NCI-H69 (cell line): Measurements from ENCODE around the gene PSMC2.
"Not testable (repeated sequence)": the region's sequence is repeated elsewhere in the genome, so short reads cannot be mapped to it uniquely, and the experiment has no call there.

Source experiments
- DNase-seq: peaks from one replicate; lab custom pipeline; 2025; lab: John Stamatoyannopoulos, UW

PSMC2 gene

GRCh38 chr7:103379270-103379975, 32.0 kb downstream of the PSMC2 start:
- no peak for DNase-seq

DNA sequence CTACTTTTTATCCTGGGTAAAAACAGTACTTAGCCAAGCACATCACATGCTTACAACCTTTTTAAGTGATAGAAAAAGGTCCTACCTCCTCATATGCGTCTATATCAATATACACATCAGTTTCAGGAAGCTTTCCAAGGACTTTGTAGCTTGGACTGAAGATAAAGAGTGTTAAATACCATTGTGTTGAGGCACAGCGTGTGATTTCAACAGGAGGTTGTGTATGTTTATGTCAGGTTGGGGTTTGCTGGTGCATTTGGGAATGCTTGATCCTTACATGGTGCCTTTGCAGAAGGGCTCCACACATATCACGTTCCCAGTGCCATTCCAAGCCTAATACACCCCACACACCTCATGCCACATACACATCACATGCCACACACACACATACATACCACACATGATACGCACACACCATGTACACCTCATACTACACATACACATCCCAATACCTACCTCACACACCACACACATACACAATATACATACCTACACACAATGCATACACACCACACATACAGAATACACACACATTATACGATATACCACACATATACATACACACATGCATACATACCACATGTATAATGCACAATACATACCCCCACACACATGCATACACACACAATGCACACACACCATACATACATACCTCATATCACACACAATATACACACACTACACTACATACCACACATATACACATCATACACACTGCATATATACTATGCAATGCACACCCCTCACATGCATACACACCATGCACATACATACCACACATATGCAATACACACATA, 33.1 kb downstream of the PSMC2 start:
- no peak for DNase-seq

GRCh38 chr7:103381280-103382031, 34.0 kb downstream of the PSMC2 start:
- no peak for DNase-seq

DNA sequence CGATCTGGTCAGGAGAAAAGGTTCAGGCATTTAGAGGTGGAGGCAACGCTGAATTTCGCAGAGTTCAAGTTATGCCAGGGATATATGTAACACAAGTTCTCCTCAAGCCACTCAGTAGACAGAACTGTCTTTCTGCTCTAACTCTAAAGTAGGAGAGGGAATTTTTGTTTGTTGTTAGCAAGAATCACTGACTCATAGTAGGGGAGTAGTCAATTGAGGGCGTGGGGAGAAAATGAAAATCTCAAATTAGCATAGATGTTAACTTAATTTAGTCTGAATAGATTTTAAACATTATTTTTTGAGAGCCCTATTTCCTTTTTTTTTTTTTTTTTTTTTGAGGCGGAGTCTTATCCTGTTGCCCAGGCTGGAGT, 34.6 kb downstream of the PSMC2 start:
- DNase-seq = no peak

- DNase-seq = no peak
Measured at GRCh38 chr7:103387242-103387641, 39.8 kb downstream of the PSMC2 start.

- no peak for DNase-seq
Measured at GRCh38 chr7:103388469-103389140, 41.2 kb downstream of the PSMC2 start.

GRCh38 chr7:103389263-103389662, 41.8 kb downstream of the PSMC2 start:
- no peak for DNase-seq

DNA sequence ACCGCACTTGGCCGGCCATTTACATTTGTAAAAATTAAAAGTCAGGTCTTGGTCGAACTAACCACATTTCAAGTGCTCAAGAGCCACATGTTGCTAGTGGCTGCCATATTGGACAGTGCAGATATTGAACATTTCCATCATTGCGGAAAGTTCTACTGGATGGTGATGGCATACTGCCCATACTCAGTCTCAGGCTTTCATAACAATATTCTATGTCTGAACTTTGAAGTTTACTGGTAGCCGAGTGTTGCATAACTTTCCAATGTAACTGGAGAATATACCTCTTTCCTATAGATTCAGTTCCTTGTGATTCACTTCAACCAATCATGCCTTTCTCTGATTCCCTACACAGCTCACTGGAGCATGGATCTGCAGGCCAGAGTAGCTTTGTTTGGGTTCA, 43.7 kb downstream of the PSMC2 start:
- DNase-seq = no peak

- no peak for DNase-seq
Measured at GRCh38 chr7:103391976-103392375, 44.5 kb downstream of the PSMC2 start.

GRCh38 chr7:103394566-103394965, 47.1 kb downstream of the PSMC2 start:
- no peak for DNase-seq

GRCh38 chr7:103395071-103395470, 47.6 kb downstream of the PSMC2 start:
- no peak for DNase-seq

GRCh38 chr7:103396471-103396870, 49.0 kb downstream of the PSMC2 start:
- no peak for DNase-seq

- DNase-seq = no peak
Measured at GRCh38 chr7:103398483-103399127, 51.2 kb downstream of the PSMC2 start.

DNA sequence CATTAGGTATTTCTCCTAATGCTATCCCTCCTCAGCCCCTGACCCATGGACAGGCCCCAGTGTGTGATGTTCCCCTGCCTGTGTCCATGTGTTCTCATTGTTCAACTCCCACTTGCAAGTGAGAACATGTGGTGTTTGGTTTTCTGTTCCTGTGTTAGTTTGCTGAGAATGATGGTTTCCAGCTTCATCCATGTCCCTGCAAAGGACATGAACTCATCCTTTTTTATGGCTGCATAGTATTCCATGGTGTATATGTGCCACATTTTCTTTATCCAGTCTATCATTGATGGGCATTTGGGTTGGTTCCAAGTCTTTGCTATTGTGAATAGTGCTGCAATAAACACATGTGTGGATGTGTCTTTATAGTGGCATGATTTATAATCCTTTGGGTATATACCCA, 52.2 kb downstream of the PSMC2 start:
- not testable (repeated sequence) for DNase-seq

GRCh38 chr7:103405789-103406613, 58.6 kb downstream of the PSMC2 start:
- DNase-seq = peak; percentile 73

DNA sequence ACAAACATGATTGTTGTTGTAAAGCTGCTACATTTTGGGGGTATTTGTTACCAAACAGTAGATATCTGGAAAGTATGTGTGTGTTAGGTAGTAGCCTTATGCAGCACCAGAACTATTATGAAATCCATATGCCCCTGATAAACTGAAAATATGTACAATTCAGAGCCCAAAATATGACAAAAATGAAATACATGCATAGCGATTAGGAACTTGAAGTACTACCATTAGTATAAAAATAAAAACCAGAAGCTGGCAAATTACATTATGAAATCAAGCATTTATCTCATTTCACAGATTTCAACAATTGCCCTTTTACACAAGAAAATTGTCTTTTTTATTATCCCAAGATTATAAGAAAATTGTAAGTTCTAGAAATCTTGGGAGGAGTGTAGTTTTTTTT, 64.7 kb downstream of the PSMC2 start:
- DNase-seq = no peak

DNA sequence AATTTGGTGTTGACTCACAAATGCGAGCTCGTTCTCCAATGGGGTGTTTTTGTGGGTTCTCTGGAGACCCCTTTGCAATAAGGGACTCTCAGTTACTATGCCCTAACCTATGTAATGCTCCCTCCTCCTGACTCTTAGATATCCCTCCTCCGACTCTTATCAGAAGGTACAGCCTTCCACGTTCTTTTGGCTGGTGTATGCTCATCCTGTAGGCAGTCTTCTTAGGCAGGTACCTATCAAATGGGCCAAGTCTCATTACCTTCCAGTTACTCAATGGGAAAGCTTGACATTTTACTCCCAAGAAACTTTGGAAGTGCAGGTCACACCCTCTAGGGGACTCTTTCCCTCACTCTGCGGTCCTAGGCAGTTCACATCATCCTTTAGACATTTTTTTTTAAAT, 66.0 kb downstream of the PSMC2 start:
- DNase-seq = no peak

- no peak for DNase-seq
Measured at GRCh38 chr7:103418241-103418640, 70.8 kb downstream of the PSMC2 start.
